Measurements from ENCODE around the gene FAM20C. TPM values are rescaled to one million over a fixed set of nuclear protein-coding genes. Genes with fewer than 3 reads are reported as not detected.

Gene FAM20C
- total RNA-seq, 1 experiment from 2014 or later: 52.6 TPM

- H3K36me3 ChIP-seq: peaks cover 30% of the 10 kb centered on the region
Observed at GRCh38 chr7:209416-209815, 17.0 kb downstream of the FAM20C start.

DNA sequence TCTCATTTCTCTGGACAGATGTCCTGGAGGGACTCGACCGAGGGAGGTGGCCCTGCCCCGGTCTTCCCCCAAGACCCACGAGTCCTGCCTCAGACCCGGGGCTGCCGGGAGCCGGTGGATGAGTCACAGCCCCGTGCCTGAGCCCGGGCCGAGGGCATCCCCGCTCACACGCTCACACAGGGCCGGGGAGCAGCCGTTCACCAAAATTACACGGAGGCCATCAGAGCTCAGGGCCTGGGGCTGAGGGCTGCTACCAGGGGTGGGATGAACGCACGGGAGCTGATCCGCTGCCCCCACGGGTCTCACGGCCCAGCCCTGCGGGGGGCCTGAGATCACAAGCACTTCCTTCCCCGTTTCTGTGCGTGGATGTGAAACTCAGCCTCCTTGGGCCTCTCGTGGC is 17.5 kb downstream of the FAM20C start:
- no peaks in the 10 kb centered on the region for H3K27me3 ChIP-seq
- no peak overlapping the region for H3K4me3 ChIP-seq
- no peaks in the 10 kb centered on the region for H3K9me3 ChIP-seq
- no peak for DNase-seq
- H3K36me3 ChIP-seq: peaks cover 28% of the 10 kb centered on the region

More at GRCh38 chr7:209416-209815, 17.0 kb downstream of the FAM20C start:
- H3K27me3 ChIP-seq: no peaks in the 10 kb centered on the region
- H3K4me3 ChIP-seq: no peak overlapping the region
- H3K9me3 ChIP-seq: no peaks in the 10 kb centered on the region
- DNase-seq: no peak

- no peak overlapping the region for H3K4me3 ChIP-seq
- no peaks in the 10 kb centered on the region for H3K9me3 ChIP-seq
- no peak for DNase-seq
- H3K36me3 ChIP-seq: peaks cover 25% of the 10 kb centered on the region
- H3K27me3 ChIP-seq: no peaks in the 10 kb centered on the region
Observed at GRCh38 chr7:210401-210925, 18.1 kb downstream of the FAM20C start.

GRCh38 chr7:211033-211714 is 18.8 kb downstream of the FAM20C start:
- H3K9me3 ChIP-seq: no peaks in the 10 kb centered on the region
- H3K4me3 ChIP-seq: no peak overlapping the region
- H3K27me3 ChIP-seq: no peaks in the 10 kb centered on the region
- no peak for DNase-seq
- H3K36me3 ChIP-seq: peaks cover 20% of the 10 kb centered on the region

DNA sequence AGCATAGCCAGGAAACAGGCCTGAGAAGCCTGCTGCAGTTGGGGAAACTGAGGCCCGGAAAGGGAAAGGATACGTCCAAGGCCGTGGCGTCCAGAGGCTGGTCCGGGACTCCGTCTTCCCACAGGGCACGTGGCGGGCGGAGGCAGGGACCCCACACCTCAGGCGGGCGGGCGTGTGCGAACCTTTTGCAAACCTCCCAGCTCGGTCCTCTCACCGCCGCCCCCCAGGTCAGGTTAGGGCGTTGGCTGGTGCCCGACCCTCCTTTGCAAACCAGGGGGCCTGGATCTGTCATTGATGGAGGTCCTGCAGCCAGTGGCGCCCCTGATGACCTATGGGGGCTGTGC is 19.3 kb downstream of the FAM20C start:
- Histone ChIP-seq H3K4me3 (no peak overlapping the region), H3K36me3 (peaks cover 20% of the 10 kb centered on the region), H3K27me3 (no peaks in the 10 kb centered on the region), H3K9me3 (no peaks in the 10 kb centered on the region)
- no peak for DNase-seq

GRCh38 chr7:212754-213153 is 20.4 kb downstream of the FAM20C start:
- Histone ChIP-seq H3K4me3 (no peak overlapping the region), H3K9me3 (no peaks in the 10 kb centered on the region), H3K27me3 (no peaks in the 10 kb centered on the region), H3K36me3 (peaks cover 20% of the 10 kb centered on the region)
- no peak for DNase-seq

DNA sequence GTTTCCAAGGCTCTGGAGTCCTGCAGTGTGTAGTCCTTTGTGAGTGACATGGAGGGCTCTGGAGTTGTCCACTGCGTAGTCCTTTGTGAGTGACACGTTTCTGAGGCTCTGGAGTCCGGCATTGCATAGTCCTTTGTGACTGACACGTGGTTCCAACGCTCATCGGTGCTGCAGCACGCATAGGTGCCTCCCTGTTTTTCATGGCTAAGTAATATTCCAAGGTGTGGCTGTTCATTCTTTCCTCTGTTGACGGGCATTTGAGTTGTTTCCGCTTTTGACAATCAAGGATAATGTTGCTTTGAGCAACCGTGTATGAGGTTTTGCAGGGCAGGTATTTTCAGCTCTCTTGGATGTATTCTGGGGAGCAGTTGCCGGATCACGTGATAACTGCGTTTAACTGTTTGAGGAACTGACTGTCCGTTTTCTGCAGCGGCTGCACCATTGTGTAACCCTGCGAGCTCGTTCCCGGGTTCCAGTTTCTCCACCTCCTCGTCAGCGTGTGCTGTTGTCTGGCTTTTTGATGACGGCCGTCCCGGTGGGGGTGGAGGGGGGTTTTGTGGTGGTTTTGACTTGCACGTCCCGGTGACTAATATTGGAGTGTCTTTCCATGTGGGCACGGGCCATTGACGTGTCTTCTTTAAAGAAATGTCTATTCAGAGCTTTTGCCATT is 21.1 kb downstream of the FAM20C start:
- DNase-seq: no peak
- Histone ChIP-seq H3K36me3 (peaks cover 18% of the 10 kb centered on the region), H3K27me3 (no peaks in the 10 kb centered on the region), H3K9me3 (no peaks in the 10 kb centered on the region), H3K4me3 (no peak overlapping the region)

- no peaks in the 10 kb centered on the region for H3K27me3 ChIP-seq
- H3K4me3 ChIP-seq: no peak overlapping the region
- no peak for DNase-seq
- H3K36me3 ChIP-seq: peaks cover 8% of the 10 kb centered on the region
- no peaks in the 10 kb centered on the region for H3K9me3 ChIP-seq
Observed at GRCh38 chr7:214410-215212, 22.2 kb downstream of the FAM20C start.

DNA sequence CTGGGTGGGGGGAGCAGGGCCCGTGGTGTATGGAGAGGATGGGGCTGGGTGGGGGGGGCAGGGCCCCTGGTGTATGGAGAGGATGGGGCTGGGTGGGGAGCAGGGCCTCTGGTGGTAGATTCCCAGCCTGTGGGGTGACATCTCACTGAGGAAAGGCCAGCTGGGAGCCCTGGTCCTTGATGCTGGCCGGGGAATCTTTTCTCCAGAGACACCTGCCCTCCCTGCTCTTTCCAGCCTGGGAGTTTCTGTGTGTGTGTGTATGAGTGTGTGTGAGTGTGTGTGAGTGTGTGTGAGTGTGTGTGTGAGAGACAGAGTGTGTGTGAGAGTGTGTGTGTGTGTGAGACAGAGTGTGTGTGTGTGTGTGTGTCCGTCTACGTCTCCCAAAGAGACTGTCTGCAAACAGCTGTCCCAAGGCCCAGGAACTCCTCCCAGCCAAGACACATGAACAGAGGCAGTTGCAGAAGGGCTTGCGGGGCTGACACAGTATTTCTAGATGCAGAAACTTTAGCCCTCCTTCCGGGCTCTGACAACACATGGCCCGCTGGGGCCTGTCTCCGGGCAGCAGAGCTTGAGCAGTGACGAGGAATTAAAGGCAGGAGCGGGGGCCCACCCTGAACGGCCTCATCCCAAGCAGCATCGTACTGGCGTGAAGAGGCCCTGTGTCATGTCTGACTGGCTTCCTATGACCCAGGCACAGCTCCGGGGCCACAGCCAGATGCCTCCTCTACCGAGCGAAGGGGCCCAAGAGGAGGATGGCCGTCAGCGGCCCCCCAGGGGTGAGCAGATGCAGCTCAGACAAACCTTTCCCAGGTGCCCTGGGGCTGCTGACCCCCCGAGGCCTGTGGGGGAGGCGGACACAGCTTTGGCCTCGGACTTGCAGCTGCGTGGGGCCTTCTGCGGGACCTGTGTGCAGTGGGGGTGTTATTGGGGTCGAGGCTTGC is 24.3 kb downstream of the FAM20C start:
- Histone ChIP-seq H3K27me3 (no peaks in the 10 kb centered on the region), H3K36me3 (peaks cover 10% of the 10 kb centered on the region), H3K4me3 (no peak overlapping the region), H3K9me3 (no peaks in the 10 kb centered on the region)
- no peak for DNase-seq

GRCh38 chr7:217781-218180 is 25.4 kb downstream of the FAM20C start:
- Histone ChIP-seq H3K4me3 (no peak overlapping the region), H3K9me3 (no peaks in the 10 kb centered on the region), H3K27me3 (no peaks in the 10 kb centered on the region), H3K36me3 (peaks cover 10% of the 10 kb centered on the region)
- DNase-seq: no peak

DNA sequence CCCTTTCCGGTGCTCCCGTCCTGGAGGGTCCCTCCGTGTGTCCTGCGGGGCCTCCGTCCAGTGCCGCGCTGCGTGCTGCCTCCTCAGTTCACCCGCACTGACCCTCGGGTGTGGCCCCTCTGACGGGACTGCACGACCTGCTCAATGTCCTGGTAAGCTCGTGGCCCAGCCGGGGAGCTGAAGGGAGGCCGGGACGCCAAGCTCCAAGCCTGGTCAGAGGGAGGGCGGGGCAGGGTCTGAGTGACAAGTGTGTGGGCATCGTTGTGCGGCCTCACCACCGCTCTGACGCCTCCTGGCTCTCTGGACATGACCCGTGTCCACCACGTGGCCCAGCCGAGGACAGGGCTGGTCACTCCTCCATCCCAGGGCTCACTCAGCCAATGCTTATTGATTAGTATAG is 25.9 kb downstream of the FAM20C start:
- Histone ChIP-seq H3K9me3 (no peaks in the 10 kb centered on the region), H3K4me3 (no peak overlapping the region), H3K36me3 (peaks cover 10% of the 10 kb centered on the region), H3K27me3 (no peaks in the 10 kb centered on the region)
- no peak for DNase-seq

GRCh38 chr7:218896-219580 is 26.7 kb downstream of the FAM20C start:
- DNase-seq: no peak
- H3K9me3 ChIP-seq: no peaks in the 10 kb centered on the region

DNA sequence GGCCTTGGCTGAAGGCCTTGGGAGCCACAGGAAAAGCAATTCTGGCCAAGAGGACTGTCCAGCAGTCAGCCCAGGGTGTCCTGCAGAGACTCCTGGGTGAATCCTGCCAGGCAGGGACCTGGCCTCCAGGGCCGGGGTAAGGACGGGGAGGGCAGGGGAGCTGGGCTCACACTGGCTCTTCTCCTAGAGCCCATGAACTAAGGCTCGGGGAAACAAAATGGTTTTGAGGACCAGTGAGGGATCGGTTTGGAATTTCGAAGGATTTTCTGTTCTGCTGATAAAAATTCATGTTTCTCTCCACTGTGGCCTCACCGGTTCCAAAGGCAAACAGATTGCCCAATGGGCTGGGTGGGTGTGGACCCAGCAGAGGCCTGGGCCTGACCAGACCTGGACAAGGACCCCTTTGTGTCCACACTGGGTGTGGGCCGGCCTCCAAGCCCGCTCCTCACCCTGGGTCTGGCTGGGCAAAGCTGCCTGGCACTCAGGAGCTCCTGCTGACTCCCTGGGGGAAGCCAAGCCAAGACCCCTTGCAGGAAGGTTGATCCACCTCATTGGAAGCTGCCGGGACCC is 27.3 kb downstream of the FAM20C start:
- H3K27me3 ChIP-seq: no peaks in the 10 kb centered on the region
- H3K9me3 ChIP-seq: no peaks in the 10 kb centered on the region
- no peak for DNase-seq
- no peak overlapping the region for H3K4me3 ChIP-seq
- H3K36me3 ChIP-seq: peaks cover 9% of the 10 kb centered on the region

More at GRCh38 chr7:218896-219580, 26.7 kb downstream of the FAM20C start:
- peaks cover 10% of the 10 kb centered on the region for H3K36me3 ChIP-seq
- H3K27me3 ChIP-seq: no peaks in the 10 kb centered on the region
- H3K4me3 ChIP-seq: no peak overlapping the region

- H3K36me3 ChIP-seq: peaks cover 7% of the 10 kb centered on the region
Observed at GRCh38 chr7:220151-220841, 27.9 kb downstream of the FAM20C start.

More at GRCh38 chr7:220151-220841, 27.9 kb downstream of the FAM20C start:
- H3K9me3 ChIP-seq: no peaks in the 10 kb centered on the region
- no peak overlapping the region for H3K4me3 ChIP-seq
- no peaks in the 10 kb centered on the region for H3K27me3 ChIP-seq
- no peak for DNase-seq

All from MG63 (cell line).